ENCODE results near the gene MARCHF6. TPM values are rescaled to one million over a fixed set of nuclear protein-coding genes. Genes with fewer than 3 reads are reported as not detected.
A peak's percentile ranks its signal among the peaks of the same experiment; 100 is the strongest.

MARCHF6 gene
- total RNA-seq, 1 donor from 2014 or later, result 161 TPM

GRCh38 chr5:10321882-10322281 lies 31.6 kb upstream of the MARCHF6 start:
- no peak for DNase-seq (ENCODE audit: missing footprints)
- no peak for ATAC-seq
- intact Hi-C loops (cut with DNase I), result no loop called here

- ATAC-seq (no peak), DNase-seq (ENCODE audit: missing footprints) (no peak)
- intact Hi-C loops (cut with DNase I), result no loop called here
Observed at GRCh38 chr5:10323588-10324488, 29.7 kb upstream of the MARCHF6 start.

GRCh38 chr5:10324518-10325370 lies 28.8 kb upstream of the MARCHF6 start:
- DNase-seq (ENCODE audit: missing footprints), result no peak
- intact Hi-C loops (cut with DNase I), result no loop called here
- ATAC-seq, result peak; percentile 48

DNA sequence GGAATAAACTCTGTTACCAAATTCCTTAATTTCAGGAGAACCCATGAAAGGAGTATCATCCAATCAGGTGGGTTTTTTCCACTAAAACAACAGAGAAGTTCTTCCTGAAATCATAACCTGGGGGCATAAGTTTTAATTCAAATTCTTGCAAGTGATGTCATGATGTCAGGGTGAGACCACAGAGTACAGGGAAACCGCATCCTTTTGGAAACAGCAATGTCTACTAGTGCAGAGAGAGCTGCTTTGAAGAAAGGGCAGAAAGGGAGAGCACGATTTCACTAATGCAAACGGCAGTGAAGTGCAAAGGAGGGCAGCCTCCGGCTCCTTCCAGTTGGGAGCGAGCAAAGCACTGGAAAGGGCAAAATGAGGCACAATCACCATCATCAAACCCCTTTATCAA lies 25.2 kb upstream of the MARCHF6 start:
- intact Hi-C loops (cut with DNase I), result no loop called here
- ATAC-seq (no peak), DNase-seq (ENCODE audit: missing footprints) (no peak)

DNA sequence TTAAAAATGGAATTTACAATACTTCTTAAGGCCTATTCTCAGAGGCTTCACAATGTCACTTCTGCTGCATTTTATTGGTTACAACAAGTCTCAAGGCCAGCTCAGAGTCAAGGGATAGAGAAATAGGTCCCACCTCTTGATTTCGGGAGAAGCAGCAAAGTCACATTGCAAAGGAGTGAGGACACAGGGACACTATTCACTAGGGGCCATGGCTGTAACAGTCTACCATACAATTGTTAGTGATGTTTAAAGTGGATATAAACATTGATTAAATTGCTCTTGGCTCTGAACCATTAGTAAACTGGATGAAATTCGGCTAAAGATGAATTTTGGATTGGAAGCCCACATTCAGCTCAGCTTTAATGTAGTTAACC lies 24.1 kb upstream of the MARCHF6 start:
- DNase-seq (ENCODE audit: missing footprints), result no peak
- no peak for ATAC-seq
- intact Hi-C loops (cut with DNase I), result no loop called here

DNA sequence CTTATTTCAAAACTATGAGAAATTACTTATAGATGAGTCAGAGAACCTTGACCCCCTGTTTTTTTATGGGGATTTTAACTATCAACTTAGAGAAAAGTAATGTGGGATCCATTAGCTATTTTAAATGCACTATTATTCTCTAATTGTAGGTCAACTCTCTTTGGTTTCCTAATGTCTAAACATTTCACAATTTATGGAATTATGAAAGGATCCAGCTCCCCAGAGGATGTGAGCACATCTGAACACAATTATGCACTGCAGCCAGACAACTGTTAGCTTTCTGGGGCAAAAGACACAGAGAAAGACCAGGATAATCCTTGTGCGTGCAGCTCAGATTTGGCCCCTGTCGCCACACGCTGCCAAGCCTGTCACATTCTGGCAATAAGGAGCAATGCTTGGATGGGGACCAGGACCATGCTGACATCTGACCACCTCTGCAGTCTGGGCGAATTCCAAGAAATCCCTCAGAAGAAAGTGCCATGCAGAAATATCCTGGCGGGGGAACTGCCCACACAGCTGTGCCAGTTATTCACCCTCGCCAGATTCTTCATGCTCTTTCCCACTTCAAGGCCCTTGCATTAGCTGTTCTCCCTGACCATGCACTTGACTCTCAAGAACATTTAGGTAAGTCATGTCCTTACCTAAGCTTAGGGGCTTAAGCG lies 23.5 kb upstream of the MARCHF6 start:
- intact Hi-C loops (cut with DNase I), result loop anchor here (2.0 kb wide), 1 partner anchor 23 kb away; the partner anchor contains the start of gene CMBL

DNA sequence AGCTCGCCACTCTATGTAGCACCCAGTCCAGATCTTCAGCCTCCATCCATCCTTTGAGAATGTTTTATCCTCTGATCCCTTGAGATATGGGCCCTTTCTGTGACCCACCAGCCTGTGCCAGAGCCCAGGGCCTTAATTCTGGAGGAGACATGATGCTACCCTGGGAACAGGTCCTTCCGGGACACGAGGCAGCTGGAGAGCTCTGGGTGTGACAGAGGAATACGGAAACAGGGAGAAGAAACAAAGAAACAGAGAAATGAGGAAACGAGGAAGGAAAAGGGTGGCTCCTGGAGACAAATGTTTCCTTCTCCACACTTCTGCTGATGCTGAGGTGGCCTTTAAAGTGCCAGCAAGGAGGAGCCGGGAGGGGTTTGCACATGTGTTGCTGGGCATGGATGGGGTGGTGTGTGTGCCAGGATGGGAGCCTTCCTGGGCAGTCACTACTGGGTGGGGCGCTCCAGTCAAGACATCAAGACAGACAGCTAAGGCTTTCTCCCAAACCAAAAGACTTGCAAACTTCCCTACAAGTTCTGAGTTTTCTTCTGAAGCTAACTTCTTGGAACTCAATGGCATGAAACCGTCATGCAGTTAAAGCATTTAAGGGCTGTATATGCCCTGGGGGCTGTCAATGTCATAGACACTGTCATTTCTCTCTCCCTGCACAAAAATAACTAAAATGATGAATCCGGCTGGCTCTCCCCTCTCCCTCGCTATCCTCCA lies 22.8 kb upstream of the MARCHF6 start:
- DNase-seq (ENCODE audit: missing footprints), result peak; percentile 77
- intact Hi-C loops (cut with DNase I), result loop anchor here (2.0 kb wide), 1 partner anchor 24 kb away; the partner anchor contains the start of gene CMBL
- peak; percentile 23 for ATAC-seq

More for the DNA sequence above, 23.5 kb upstream of the MARCHF6 start:
- ATAC-seq (peak; percentile 67), DNase-seq (ENCODE audit: missing footprints) (no peak)

DNA sequence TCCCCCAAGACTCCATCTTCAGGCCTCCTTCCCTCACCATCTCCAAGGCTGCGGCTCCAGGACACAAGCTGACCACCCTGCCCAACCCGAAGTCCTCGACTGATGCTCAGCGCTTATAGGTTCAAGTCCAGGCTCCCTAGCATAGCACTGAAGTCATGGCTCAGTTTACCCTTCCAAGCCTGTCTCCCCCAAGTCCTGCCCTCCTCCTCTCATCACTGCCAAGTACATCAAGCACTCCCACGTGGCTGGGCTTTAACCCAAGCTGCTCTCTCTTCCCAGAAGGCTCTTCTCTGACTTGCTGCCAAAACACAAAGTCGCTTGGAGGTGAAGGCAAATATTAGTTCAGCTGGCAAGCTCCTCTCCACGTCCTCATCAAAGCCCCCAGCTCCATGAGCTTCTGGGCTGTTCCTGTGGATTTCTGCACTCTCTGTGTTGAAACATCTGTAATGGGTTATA lies 22.1 kb upstream of the MARCHF6 start:
- ATAC-seq, result peak; percentile 73
- peak; percentile 82 for DNase-seq (ENCODE audit: missing footprints)
- intact Hi-C loops (cut with DNase I), result loop anchor here (2.0 kb wide), 1 partner anchor 25 kb away; the partner anchor contains the start of gene CMBL

DNA sequence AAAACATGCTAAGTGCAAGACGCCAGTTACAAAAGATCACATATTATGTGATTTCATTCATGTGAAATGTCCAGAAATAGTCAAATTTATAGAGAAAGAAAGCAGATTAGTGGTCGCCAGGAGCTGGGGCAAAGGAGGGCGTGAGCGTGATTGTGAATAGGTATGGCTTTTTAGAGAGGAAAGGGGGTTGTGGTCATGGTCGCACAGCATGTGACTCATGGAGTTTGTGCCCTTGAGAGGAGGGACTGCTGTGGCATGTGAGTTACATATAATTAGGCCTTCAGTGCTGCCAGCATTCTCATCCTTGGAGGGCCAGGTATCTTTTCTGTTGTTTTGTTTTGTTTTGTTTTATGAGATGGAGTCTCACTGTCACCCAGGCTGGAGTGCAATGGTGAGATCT lies 21.2 kb upstream of the MARCHF6 start:
- intact Hi-C loops (cut with DNase I), result loop anchor here (2.0 kb wide), 1 partner anchor 20 kb away; the partner anchor contains the start of gene MARCHF6
- DNase-seq (ENCODE audit: missing footprints) (no peak), ATAC-seq (no peak)

DNA sequence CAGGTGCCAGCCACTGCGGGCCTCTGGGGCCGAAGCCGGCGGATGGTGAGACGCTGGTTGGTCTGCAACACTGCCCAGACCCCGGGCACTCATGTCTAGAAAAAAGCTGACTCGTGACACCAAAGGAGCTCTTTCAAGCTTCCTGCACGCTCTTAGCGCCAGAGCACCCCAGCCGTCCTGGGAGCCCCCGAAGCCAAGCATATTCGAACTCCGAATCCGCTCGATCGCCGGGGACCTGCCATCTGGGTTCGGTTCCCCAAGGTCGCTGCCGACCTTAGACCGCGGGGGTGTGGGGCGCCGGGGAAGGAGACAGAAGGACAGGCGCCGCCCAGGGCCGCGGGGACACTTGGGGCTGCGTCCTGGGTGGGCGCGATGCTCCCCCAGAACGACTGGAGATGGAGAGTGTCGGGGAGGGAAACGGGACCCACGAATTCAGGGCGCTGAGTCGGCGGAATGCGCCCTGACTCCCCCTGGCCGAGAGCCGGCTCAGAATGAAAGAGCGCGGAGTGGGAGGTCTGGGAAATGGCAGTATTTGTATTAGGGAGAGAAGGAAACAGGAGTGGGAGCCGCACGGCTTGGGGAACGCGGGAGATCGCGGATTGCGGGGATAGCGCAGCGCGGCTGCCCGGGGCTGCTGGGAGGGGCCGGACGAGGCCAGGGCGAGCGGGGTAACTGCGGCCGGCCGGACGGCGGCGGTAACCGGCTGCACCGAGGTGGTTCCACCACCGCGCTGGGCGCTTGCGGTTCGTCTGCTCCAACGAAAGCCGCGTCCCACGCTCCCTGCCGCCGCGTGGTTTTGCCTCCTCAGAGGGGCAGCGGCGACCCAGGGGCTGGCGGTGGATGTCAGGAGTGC lies 20.1 kb upstream of the MARCHF6 start:
- DNase-seq (ENCODE audit: missing footprints) (peak; percentile 74), ATAC-seq (peak; percentile 49)
- intact Hi-C loops (cut with DNase I), result loop anchor here (2.0 kb wide), 1 partner anchor 19 kb away; the partner anchor contains the start of gene MARCHF6

DNA sequence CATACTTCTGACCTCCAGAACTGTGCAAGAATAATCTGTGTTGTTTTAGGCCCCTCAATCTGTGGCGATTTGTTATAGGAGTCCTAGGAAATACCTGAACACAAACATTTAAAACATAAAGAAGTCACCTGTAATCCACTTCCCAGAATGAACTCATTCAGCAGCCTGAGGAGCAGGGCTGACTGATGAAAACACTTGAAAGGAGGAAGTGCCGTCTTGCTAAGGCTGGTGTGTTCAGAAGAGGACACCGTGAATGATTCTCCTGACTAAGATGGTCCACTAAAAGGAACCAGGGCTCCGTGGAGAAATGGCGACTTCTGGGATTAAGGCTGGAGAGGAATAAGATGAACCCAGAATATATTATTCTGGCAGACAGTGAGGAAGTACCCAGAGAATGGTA lies 18.7 kb upstream of the MARCHF6 start:
- DNase-seq (ENCODE audit: missing footprints) (no peak), ATAC-seq (no peak)
- intact Hi-C loops (cut with DNase I), result no loop called here

DNA sequence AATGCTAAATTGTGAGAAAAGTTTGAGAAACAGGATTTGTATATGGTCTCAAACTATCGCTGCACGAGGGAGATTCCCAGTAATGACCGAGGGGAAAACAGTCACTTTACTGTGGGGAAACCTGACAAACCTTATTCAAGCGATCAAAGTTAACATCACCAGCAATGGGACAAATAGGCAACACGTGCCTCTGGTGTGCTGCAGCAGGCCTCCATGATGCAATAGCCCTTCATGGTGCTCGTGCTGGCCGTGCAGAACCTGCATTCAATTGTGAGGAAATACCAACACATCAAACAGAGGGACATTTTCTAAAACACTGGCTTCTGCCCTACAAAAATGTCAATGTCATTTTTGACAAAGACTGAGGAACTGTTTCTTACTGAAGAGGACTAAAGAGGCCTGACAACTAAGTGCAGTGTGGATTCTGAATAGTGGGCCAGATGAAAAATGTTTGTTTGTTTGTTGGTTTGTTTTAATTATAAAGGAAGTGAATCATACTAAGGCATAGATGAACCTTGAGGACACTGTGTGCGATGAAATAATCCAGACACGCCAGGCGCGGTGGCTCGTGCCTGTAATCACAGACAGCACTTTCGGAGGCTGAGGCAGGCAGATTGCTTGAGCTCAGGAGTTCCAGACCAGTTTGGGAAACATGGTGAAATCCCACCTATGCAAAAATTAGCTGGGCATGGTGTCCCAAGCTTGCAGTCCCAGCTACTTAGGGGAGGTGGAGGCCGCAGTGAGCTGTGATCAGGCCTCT lies 17.6 kb upstream of the MARCHF6 start:
- intact Hi-C loops (cut with DNase I), result no loop called here
- ATAC-seq (no peak), DNase-seq (ENCODE audit: missing footprints) (no peak)

- intact Hi-C loops (cut with DNase I), result no loop called here
- DNase-seq (ENCODE audit: missing footprints) (no peak), ATAC-seq (no peak)
Observed at GRCh38 chr5:10337107-10337506, 16.4 kb upstream of the MARCHF6 start.

GRCh38 chr5:10337986-10338385 lies 15.5 kb upstream of the MARCHF6 start:
- DNase-seq (ENCODE audit: missing footprints) (no peak), ATAC-seq (no peak)
- intact Hi-C loops (cut with DNase I), result no loop called here

DNA sequence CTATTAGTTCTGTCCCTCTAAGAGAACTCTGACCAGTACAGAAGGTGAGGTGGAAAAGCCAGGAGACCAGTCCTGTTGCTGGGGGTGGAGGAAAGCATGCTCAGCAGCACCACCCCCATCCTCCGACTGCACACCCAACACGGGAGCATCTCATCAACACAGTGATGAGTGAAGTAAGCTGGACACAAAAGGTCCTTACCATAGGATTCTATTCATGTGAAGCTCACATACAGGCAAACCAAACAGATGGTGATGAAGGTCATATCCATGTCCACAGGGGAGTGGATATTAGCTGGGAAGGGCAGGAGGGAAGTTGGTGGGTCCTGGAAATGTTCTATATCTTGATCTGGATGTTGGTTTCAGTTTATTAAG lies 14.8 kb upstream of the MARCHF6 start:
- no peak for DNase-seq (ENCODE audit: missing footprints)
- intact Hi-C loops (cut with DNase I), result no loop called here
- no peak for ATAC-seq

DNA sequence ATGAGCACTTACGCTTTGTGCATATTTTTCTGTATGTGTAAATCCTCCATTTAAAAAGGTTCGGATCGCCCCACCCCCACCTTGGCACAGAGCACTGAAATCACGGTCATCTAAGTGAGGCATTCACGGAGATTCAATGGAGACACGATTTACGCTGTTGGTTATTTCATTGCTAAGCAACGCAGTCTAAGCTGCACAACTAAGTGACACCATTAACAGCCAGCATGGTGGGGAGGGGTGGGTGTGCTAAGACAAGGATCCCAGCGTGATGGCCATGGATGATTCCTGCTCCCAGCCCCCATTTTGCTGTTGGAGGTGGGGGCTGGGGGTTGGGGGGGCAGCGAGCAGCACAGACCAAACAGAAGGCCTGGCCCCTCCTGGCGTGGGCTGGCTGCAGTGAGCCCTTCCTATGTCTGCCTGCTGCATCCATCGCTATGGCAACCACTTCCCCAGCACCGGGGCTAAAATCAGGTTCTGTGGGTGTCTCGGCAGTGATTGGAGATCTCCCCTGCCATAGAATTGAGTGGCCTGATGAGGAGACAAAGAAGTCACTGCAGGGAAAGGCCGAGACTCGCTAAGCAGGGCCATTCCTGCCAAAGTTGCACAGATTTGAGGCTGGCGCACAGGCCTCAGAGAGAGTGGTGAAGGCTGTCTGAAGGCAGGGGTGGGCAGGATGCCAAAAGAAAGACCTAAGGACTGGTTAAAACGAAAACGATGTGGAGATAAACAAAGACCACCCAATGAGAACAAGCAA lies 14.3 kb upstream of the MARCHF6 start:
- DNase-seq (ENCODE audit: missing footprints) (no peak), ATAC-seq (no peak)
- intact Hi-C loops (cut with DNase I), result no loop called here
